Esophagus squamous epithelium (tissue), 4 donors: ENCODE results near the gene SANBR.

Experiments
- POLR2A ChIP-seq, 4 donors: fragments of 450-650 bp; IDR thresholded peaks; one replicate each; pipeline ENCODE4 v1.6.1; 2017; ENCODE audit warnings: antibody characterized with exemption in 4 of 4, mild to moderate bottlenecking in 4 of 4, moderate library complexity in 3 of 4
- TF ChIP-seq, protein P1 (sequence below), 6 experiments: fragments of 450-650 bp in 4 of 6; fragments of 200-600 bp in 2 of 6; sonication (generic) in 2 of 6; IDR thresholded peaks; one replicate each; pipeline ENCODE4 v1.5.1; 2016 to 2019; ENCODE audit warnings: antibody characterized with exemption in 6 of 6, mild to moderate bottlenecking in 4 of 6, moderate library complexity in 4 of 6

DNA sequence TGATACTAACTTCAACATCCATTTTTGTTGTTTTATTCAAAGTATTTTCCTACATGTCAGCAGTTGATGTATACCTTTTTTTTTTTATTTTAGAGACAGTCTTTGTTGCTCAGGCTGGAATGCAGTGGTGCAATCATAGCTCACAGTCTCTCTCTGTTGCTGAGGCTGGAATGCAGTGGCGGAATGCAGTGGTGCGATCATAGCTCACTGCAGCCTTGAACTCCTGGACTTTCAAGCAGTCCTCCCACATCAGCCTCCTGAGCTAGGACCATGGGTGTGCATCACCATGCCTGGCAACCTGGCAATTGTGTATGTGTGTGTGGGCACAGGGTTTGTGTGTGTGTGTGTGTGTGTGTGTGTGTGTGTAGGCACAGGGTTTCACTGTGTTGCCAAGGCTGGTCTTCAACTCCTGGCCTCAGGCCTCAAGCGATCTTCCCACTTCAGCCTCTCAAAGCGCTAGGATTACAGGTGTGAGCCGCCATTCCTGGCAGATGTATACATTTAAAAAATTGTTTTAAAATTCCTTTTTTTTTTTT is 24.8 kb downstream of the SANBR start:
- no peak for TF ChIP-seq POLR2A (IDR thresholded peaks at IDR 0.05)
- TF ChIP-seq, protein P1, sequence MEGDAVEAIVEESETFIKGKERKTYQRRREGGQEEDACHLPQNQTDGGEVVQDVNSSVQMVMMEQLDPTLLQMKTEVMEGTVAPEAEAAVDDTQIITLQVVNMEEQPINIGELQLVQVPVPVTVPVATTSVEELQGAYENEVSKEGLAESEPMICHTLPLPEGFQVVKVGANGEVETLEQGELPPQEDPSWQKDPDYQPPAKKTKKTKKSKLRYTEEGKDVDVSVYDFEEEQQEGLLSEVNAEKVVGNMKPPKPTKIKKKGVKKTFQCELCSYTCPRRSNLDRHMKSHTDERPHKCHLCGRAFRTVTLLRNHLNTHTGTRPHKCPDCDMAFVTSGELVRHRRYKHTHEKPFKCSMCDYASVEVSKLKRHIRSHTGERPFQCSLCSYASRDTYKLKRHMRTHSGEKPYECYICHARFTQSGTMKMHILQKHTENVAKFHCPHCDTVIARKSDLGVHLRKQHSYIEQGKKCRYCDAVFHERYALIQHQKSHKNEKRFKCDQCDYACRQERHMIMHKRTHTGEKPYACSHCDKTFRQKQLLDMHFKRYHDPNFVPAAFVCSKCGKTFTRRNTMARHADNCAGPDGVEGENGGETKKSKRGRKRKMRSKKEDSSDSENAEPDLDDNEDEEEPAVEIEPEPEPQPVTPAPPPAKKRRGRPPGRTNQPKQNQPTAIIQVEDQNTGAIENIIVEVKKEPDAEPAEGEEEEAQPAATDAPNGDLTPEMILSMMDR (IDR thresholded peaks at IDR 0.05) = no peak
